Esophagus muscularis mucosa (tissue), 4 donors: ENCODE results near the gene CHAT.

Source experiments
- EP300 ChIP-seq: sonication (generic); formaldehyde crosslinking; IDR thresholded peaks from one replicate; pipeline ENCODE4 v1.6.1; 2017; ENCODE audit warnings: antibody characterized with exemption
- POLR2A ChIP-seq: fragments of 450-650 bp; IDR thresholded peaks from one replicate; pipeline ENCODE4 v1.6.1; 2017; ENCODE audit warnings: antibody characterized with exemption, moderate library complexity, mild to moderate bottlenecking, low read depth
- TF ChIP-seq, protein P1 (sequence below), 3 experiments: fragments of 200-600 bp in 2 of 3; fragments of 450-650 bp in 1 of 3; sonication (generic) in 2 of 3; IDR thresholded peaks; one replicate each; pipeline ENCODE4 v1.5.1; 2017 to 2019; ENCODE audit warnings: antibody characterized with exemption in 3 of 3, mild to moderate bottlenecking in 2 of 3, moderate library complexity in 1 of 3

DNA sequence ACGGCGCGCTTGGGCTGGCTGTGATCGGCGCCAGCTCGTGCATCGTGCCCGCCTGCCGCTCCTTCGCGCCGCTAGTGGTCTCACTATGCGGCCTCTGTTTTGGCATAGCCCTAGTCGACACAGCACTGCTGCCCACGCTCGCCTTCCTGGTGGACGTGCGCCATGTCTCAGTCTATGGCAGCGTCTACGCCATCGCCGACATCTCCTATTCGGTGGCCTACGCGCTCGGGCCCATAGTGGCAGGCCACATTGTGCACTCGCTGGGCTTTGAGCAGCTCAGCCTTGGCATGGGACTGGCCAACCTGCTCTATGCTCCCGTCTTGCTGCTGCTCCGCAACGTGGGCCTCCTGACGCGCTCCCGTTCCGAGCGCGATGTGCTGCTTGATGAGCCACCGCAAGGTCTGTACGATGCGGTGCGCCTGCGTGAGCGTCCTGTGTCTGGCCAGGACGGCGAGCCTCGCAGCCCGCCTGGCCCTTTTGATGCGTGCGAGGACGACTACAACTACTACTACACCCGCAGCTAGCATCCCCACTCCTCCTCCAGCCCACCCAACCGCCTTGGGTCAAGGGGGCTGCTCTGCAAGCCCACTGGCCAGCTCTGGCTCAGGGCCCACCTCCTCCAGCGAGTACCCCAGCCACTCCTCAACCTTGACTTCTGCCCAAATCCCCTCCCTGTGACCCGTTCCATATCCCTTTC lies 1.9 kb upstream of the CHAT start:
- TF ChIP-seq, protein P1, sequence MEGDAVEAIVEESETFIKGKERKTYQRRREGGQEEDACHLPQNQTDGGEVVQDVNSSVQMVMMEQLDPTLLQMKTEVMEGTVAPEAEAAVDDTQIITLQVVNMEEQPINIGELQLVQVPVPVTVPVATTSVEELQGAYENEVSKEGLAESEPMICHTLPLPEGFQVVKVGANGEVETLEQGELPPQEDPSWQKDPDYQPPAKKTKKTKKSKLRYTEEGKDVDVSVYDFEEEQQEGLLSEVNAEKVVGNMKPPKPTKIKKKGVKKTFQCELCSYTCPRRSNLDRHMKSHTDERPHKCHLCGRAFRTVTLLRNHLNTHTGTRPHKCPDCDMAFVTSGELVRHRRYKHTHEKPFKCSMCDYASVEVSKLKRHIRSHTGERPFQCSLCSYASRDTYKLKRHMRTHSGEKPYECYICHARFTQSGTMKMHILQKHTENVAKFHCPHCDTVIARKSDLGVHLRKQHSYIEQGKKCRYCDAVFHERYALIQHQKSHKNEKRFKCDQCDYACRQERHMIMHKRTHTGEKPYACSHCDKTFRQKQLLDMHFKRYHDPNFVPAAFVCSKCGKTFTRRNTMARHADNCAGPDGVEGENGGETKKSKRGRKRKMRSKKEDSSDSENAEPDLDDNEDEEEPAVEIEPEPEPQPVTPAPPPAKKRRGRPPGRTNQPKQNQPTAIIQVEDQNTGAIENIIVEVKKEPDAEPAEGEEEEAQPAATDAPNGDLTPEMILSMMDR (IDR thresholded peaks at IDR 0.05): no peak
- TF ChIP-seq POLR2A: no peak
- TF ChIP-seq EP300: no peak
